NCI-H2196 (cell line): Measurements from ENCODE around the gene ZCCHC8.
"Not testable (repeated sequence)": the region's sequence is repeated elsewhere in the genome, so short reads cannot be mapped to it uniquely, and the experiment has no call there.

ENCODE experiments used
- DNase-seq: peaks from one replicate; lab custom pipeline; 2025; ENCODE audit not compliant: unreplicated experiment; lab: John Stamatoyannopoulos, UW

The ZCCHC8 gene

DNA sequence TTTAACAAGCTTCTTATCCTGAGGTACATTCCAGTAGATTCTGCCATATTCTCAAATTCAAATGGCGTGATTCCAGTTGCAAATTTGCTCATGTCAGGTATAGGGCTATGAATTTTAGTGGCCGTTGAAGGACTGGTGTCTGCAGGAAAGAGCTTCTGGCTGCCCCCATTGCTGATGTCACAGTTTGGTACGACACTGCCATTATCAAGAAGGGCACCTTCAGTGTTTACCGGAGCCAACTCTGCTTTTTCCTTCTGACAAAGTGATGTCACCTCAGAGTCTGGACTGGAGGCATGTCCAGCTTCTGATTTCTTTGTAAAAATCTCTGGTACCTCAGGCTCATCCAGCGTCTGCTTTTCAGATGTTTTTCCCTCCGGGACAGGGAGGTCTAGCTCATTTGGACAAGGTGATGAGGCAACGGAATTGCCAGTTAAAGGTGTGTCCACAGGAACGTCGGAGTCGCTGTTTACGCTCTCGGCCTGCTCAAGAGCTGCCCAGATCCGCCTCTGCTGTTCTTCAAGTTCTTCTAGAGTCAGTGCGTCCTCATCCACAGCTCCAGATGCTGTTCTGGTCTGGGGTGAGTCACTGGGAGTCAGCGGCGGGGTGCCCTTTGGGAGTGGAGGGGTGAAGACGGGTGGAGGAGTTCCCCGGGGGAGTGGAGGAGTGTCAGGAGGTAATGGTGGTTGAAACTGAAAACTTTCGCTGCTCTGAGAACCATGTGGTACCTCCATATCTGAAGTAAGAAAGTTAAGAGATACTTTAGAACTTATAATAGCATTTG is 27.0 kb downstream of the ZCCHC8 start:
- no peak for DNase-seq

GRCh38 chr12:122471324-122472226 is 29.2 kb downstream of the ZCCHC8 start:
- peak; percentile 61 for DNase-seq

GRCh38 chr12:122470576-122470975 is 30.2 kb downstream of the ZCCHC8 start:
- not testable (repeated sequence) for DNase-seq

- DNase-seq = not testable (repeated sequence)
These were observed 30.9 kb downstream of the ZCCHC8 start for GRCh38 chr12:122469856-122470255.

DNA sequence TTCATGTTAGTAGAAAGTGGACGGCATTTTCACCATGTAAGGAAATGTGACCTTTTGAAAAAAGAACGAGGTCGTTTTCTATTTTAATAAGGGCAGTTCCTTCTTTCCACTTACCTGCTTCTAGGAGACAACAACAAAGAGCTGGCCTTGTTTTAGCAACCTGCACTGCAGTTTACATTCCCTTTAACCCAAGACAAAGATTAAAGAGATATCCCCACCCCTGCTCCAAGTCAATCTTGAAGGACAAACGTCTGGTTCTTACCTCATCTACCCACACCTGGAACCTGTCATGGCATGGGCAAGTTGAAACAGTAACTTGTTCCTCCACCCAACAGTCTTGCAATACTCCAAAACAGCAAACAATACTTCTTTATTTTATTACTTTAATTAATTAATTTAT is 32.7 kb downstream of the ZCCHC8 start:
- DNase-seq = no peak

DNA sequence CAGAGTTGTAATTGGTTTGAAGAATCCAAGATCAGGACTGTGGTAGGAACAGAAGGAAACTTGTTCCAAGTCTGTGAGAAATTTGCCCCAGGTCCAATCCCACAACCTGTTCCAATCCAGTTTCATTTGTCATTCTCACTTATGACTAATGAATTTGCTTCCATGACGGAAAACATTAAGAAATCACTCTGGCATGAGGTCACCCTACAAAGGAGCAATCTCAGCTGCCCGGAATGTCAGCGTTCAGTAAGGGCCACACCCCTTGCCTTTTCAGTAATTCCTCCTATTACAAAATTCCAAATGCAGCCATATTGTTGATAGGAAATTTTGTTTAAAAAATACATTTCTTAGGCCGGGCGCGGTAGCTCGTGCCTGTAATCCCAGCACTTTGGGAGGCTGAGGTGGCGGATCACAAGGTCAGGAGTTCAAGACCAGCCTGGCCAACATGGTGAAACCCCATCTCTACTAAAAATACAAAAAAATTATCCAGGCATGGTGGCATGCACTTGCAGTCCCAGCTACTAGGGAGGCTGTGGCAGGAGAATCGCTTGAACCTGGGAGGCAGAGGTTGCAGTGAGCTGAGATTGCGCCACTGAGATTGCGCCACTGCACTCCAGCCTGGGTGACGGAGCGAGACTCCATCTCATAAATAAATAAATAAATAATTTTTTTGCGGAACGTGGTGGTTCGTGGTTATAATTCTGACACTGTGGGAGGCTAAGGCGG is 36.3 kb downstream of the ZCCHC8 start:
- not testable (repeated sequence) for DNase-seq

DNA sequence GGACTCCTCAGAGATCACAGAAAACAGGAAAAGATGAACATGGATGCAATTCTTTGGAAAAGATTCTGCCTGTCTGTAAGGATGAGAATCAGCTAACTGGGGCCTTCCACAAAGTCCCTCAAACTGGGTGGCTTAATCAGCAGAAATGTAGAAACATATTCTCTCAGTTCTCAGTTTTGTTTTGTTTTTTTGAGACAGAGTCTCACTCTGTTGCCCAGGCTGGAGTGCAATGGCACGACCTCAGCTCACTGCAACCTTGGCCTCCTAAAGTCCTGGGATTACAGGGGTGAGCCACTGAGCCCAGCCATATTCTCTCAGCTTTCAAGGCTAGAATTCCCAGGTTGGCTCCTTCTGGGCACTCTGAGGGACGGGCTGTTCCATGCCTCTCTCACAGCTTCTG is 40.1 kb downstream of the ZCCHC8 start:
- no peak for DNase-seq

DNA sequence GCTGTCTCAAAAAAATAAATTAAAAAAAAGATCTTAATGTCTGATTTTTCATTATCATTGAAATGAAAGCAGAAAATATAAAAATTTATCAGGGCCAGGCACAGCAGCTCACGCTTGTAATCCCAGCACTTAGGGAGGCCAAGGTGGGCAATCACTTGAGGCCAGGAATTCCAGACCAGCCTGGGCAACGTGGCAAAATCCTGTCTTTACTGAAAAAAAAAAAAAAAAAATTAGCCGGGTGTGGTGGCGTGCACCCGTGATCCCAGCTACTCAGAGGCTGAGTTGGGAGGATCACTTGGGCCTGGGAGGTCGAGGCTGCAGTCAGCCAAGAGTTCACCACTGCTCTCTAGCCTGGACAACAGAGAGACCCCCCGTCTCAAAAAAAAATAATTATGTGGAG is 40.7 kb downstream of the ZCCHC8 start:
- no peak for DNase-seq

GRCh38 chr12:122459211-122459610 is 41.5 kb downstream of the ZCCHC8 start:
- DNase-seq = no peak

DNA sequence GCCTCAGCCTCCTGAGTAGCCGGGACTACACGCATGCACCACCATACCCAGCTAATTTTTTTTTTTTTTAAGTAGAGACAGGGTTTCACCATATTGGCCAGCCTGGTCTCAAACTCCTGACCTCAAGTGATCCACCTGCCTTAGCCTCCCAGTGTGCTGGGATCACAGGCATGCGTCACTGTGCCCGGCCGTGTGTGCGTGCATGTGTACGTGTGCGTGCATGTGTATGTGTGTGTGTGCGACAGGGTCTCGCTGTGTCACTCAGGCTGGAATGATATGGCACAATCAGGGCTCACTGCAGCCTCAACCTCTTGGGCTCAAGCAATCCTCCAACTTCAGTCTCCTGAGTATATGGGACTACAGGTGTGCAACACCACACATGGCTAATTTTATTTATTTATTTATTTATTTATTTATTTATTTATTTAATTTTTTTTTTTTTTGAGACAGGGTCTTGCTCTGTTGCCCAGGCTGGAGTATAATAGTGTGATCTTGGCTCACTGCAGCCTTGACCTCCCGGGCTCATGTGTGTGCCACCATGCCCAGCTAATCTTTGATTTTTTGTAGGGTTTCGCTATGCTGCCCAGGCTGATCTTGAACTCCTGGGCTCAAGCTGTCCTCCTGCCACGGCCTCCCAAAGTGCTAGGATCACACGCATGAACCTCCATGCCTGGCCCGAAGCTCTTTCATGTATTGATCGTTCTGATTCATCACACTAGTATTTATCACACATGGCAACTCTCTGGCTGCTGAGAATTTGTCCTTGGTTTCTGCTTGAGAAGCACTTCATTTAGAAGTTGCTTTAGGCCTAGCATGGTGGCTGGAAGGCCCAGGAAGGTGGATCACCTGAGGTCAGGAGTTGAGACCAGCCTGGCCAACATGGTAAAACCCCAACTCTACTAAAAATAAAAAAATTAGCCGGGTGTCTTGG is 42.4 kb downstream of the ZCCHC8 start:
- no peak for DNase-seq

GRCh38 chr12:122457627-122458026 is 43.1 kb downstream of the ZCCHC8 start:
- DNase-seq = no peak

DNA sequence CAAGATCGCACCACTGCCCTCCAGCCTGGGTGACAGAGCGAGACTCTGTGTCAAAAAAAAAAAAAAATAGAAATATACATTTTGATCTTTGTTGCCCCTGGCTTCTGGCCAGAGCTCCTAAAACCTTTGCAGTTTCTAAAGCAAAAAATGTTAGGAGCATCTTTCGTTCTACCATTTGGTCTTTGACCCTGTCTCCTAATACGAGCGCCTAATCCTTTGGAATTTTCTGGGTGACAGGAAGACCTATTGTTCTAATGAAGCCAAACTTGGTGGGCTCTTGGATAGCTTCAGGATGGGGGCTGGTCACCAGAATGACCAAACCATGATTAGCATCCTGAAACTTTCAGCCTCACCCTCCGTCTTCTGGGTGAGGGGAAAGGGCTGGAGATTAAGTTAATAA is 46.0 kb downstream of the ZCCHC8 start:
- no peak for DNase-seq

DNA sequence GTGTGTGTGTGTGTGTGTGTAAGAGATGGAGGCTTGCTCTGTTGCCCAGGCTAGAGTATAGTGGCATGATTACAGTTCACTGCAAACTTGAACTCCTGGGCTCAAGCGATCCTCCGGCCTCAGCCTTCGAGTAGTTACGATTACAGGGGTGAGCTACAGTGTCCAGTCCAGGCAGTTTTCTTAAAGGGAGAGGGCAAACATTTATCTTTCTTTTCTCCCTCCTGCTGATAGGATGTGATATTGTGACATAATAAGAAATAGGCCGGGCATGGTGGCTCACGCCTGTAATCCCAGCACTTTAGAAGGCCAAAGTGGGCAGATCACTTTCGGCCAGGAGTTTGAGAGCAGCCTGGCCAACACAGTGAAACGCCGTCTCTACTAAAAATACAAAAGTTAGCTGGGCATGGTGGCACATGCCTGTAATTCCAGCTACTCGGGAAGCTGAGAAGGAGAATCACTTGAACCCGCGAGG is 46.4 kb downstream of the ZCCHC8 start:
- no peak for DNase-seq

- DNase-seq = no peak
These were observed 47.9 kb downstream of the ZCCHC8 start for GRCh38 chr12:122452701-122453285.

GRCh38 chr12:122449317-122449716 is 51.4 kb downstream of the ZCCHC8 start:
- no peak for DNase-seq

GRCh38 chr12:122447825-122448224 is 52.9 kb downstream of the ZCCHC8 start:
- not testable (repeated sequence) for DNase-seq

DNA sequence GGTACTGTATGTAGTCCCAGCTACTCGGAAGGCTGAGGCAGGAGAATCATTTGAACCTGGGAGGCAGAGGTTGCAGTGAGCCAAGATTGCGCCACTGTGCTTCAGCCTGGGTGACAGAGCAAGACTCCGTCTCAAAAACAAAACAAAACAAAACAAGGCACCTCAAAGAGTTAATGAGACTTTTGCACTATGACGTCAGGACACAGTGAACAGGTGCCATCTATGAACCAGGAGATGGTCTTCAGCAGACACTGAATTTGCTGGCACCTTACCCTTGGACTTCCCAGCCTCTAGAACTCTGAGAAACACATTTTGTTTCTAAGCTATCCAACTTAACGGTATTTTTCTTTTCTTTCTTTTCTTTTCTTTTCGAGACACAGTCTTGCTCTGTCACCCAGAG is 54.3 kb downstream of the ZCCHC8 start:
- not testable (repeated sequence) for DNase-seq

GRCh38 chr12:122444071-122444470 is 56.7 kb downstream of the ZCCHC8 start:
- not testable (repeated sequence) for DNase-seq

GRCh38 chr12:122438822-122439221 is 61.9 kb downstream of the ZCCHC8 start:
- not testable (repeated sequence) for DNase-seq

- DNase-seq = peak; percentile 51
These were observed 63.0 kb downstream of the ZCCHC8 start for GRCh38 chr12:122437656-122438121.
